Uterus (tissue), 4 donors: ENCODE data around the gene NELL1. TPM values are rescaled to one million over a fixed set of nuclear protein-coding genes. Genes with fewer than 3 reads are reported as not detected.

Source experiments
- DNase-seq, 2 donors: peaks; one replicate each; pipeline ENCODE4 v3.0.0-alpha.2; 2019 to 2020
- H3K27ac ChIP-seq, 2 donors: fragments of 200-600 bp; sonication (generic); 1 replicate in 1 of 2; 2 replicates in 1 of 2; pipeline ENCODE4 v1.5.1; 2016 to 2018
- H3K27me3 ChIP-seq, 2 donors: fragments of 200-600 bp; sonication (generic); one replicate each; pipeline ENCODE4 v1.5.1; 2018 to 2019; ENCODE audit warnings: control low read depth in 1 of 2
- H3K36me3 ChIP-seq, 2 donors: fragments of 200-600 bp; sonication (generic); one replicate each; pipeline ENCODE4 v1.5.1; 2019; ENCODE audit warnings: control low read depth in 1 of 2
- H3K4me1 ChIP-seq, 2 donors: fragments of 200-600 bp; sonication (generic); one replicate each; pipeline ENCODE4 v1.5.1; 2018 to 2019; ENCODE audit warnings: control low read depth in 1 of 2
- H3K4me3 ChIP-seq, 2 donors: fragments of 200-600 bp; sonication (generic); 1 replicate in 1 of 2; 2 replicates in 1 of 2; pipeline ENCODE4 v1.5.1; 2018 to 2019; ENCODE audit warnings: mild to moderate bottlenecking in 1 of 2
- H3K9me3 ChIP-seq, 2 donors: fragments of 200-600 bp; sonication (generic); one replicate each; pipeline ENCODE4 v1.5.1; 2019; ENCODE audit warnings: control low read depth in 1 of 2
- CTCF ChIP-seq, 4 experiments: fragments of 200-600 bp in 2 of 4; fragments of 450-650 bp in 2 of 4; sonication (generic) in 2 of 4; IDR thresholded peaks; one replicate each; pipeline ENCODE4 v1.5.1; 2016 to 2019; ENCODE audit warnings: antibody characterized with exemption in 4 of 4, mild to moderate bottlenecking in 2 of 4, moderate library complexity in 1 of 4
- POLR2A ChIP-seq, 2 donors: fragments of 450-650 bp; IDR thresholded peaks; one replicate each; pipeline ENCODE4 v1.6.1; 2016; ENCODE audit warnings: antibody characterized with exemption in 2 of 2, mild to moderate bottlenecking in 1 of 2, moderate library complexity in 1 of 2
- intact Hi-C: fragments of 100-400 bp; cut with DNase I; formaldehyde crosslinking; loops from one replicate; pipeline ENCODE4 v1.15.1; 2023; ENCODE audit warnings: low total_unique reads
- total RNA-seq, 4 donors: library from RNA; depleted of rRNA in 3 of 4; stranded (reverse); fragments of >200 nt in 3 of 4; gene quantifications; one replicate each; pipeline versions ENCODE4 v1.1.0 to v1.2.4, GENCODE V29; 2014 to 2023
- donor health status: DM: yes; HTN: yes; CAD: no.

Gene NELL1
- total RNA-seq, 4 donors from 2014 or later: 0.34 to 25.1 TPM; not detected in 2

DNA sequence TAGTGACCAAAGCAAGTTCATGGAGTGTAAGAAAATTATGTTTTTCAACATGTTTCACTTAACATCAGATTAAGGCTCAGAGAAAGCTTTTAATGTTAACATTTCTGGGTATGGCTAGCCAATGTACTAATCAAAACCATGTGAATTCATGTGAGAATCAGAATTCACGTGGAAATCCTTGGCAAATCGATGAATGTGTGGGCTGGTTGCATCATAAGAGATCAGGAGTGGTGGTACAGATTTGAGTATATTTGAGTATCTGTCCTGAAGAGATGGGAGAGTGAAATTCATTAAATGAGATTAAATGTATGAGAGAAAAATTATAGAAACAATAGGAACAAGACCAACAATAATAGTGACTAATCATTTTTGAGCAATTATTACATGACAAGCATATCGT lies 884.9 kb downstream of the NELL1 start:
- intact Hi-C loops: no loop called here
- no peak overlapping the region for H3K27ac ChIP-seq
- DNase-seq: no peak

DNA sequence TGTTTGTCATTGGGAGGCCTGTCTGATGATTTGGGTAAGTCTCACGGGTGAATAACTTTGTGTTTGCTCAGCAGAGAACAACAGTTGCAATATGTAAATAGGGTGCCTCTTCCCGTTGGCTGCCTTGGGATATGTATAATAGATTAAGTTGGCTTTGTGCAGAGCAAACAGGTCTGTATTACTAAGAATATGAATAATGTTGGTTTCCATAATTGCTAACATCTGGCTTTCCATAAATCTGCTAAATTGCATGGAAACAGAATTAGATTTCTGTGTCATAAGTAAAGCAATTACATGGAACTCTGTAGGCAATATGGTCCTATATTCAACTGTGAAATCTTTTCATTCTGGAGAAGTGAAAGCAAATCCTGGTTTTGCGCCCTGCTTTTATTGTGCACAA lies 887.5 kb downstream of the NELL1 start:
- Histone ChIP-seq H3K4me3 (no peak overlapping the region), H3K4me1 (no peaks in the 10 kb centered on the region), H3K9me3 (no peaks in the 10 kb centered on the region), H3K36me3 (no peaks in the 10 kb centered on the region), H3K27me3 (no peaks in the 10 kb centered on the region), H3K27ac (no peak overlapping the region)
- no peak for DNase-seq
- intact Hi-C loops: no loop called here
- TF ChIP-seq POLR2A (IDR thresholded peaks at IDR 0.05): no peak
- no peak for TF ChIP-seq CTCF (IDR thresholded peaks at IDR 0.05)

More for the DNA sequence above, 884.9 kb downstream of the NELL1 start:
- H3K4me3 ChIP-seq: no peak overlapping the region
- no peaks in the 10 kb centered on the region for H3K4me1 ChIP-seq
- H3K36me3 ChIP-seq: no peaks in the 10 kb centered on the region
- H3K9me3 ChIP-seq: no peaks in the 10 kb centered on the region
- H3K27me3 ChIP-seq: no peaks in the 10 kb centered on the region
- TF ChIP-seq CTCF (IDR thresholded peaks at IDR 0.05) (no peak), POLR2A (IDR thresholded peaks at IDR 0.05) (no peak)

DNA sequence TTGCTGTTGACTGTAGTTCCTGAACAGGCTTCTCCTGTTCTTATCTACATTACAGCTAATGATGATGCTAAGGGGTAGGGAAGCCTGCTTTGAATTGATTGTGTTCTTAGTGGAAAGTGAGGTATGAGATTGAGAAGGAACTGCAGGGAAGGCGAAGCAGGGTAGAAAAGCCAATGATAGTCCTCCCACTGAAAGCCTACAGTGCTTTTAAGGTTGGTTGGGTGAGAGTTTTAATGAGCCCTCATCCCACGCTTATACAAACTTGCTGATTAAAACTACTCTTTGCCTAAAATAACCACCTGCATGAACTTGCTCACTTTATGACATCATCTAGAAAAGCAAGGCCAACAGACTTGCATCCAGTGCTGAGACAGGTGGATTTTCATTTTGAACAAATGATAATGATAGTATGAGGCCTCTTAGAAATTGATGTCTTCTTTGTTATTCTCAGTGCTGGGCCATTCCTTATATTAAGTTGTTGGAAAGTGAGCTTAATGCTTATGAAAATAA lies 891.1 kb downstream of the NELL1 start:
- TF ChIP-seq CTCF (IDR thresholded peaks at IDR 0.05) (no peak), POLR2A (IDR thresholded peaks at IDR 0.05) (no peak)
- no peaks in the 10 kb centered on the region for H3K36me3 ChIP-seq

DNA sequence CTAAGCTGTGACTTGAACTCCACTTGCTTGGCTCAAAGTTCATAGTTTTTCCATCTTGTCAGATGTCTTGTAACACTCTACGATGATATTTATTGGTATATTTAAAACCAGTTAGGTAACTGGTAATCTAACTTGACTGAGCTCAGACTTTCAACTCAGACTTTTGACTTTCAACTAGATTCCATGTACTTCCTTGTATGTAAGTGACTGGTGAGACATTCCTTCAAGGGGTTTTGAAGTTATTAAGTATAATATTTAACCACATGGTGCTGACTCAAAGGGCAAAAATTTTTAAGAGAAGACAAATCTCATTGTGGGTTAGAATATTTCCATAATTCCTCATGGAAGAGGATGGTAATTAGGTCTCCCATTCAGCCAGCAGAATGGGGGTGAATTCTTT lies 892.2 kb downstream of the NELL1 start:
- Histone ChIP-seq H3K36me3 (no peaks in the 10 kb centered on the region), H3K9me3 (no peaks in the 10 kb centered on the region), H3K4me3 (no peak overlapping the region), H3K4me1 (no peaks in the 10 kb centered on the region), H3K27ac (no peak overlapping the region), H3K27me3 (no peaks in the 10 kb centered on the region)
- DNase-seq: no peak
- intact Hi-C loops: no loop called here
- TF ChIP-seq CTCF (IDR thresholded peaks at IDR 0.05) (no peak), POLR2A (IDR thresholded peaks at IDR 0.05) (no peak)

More for the DNA sequence above, 891.1 kb downstream of the NELL1 start:
- intact Hi-C loops: no loop called here
- no peaks in the 10 kb centered on the region for H3K9me3 ChIP-seq
- H3K4me3 ChIP-seq: no peak overlapping the region
- DNase-seq: no peak
- H3K4me1 ChIP-seq: no peaks in the 10 kb centered on the region
- no peak overlapping the region for H3K27ac ChIP-seq
- no peaks in the 10 kb centered on the region for H3K27me3 ChIP-seq

DNA sequence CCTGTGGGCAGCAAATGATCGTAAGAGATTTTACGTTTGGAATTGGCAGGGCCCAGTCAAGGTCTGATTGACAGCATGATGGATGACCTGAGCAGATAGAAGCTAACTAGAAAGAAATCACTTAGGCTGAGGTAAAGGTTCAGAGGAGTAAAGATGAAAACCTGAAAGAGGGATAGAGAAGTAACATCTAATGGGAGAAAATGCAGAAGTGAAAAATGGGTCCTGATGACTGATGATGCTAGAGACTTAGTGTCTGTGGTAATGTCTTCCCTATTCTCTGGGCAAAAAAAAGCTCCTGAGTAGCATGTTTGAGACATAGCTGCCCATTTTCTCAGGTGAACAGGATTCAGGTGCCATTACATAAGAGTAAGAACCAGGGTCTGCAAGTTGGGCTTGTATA lies 894.7 kb downstream of the NELL1 start:
- Histone ChIP-seq H3K4me3 (no peak overlapping the region), H3K27me3 (no peaks in the 10 kb centered on the region), H3K4me1 (no peaks in the 10 kb centered on the region), H3K36me3 (no peaks in the 10 kb centered on the region), H3K9me3 (no peaks in the 10 kb centered on the region), H3K27ac (no peak overlapping the region)
- intact Hi-C loops: no loop called here
- DNase-seq: no peak
- TF ChIP-seq POLR2A (IDR thresholded peaks at IDR 0.05) (no peak), CTCF (IDR thresholded peaks at IDR 0.05) (no peak)
